Measurements from ENCODE around the gene PLD3. TPM values are rescaled to one million over a fixed set of nuclear protein-coding genes. Genes with fewer than 3 reads are reported as not detected.

Gene PLD3
- total RNA-seq, 3 donors from 2014 or later = 120 to 158 (median 120) TPM

- DNase-seq = peak in 2 of 3 donors; percentile 65 to 66
- Histone ChIP-seq H3K36me3 (ENCODE audit: low read depth) (no peaks in the 10 kb centered on the region), H3K4me3 (no peak overlapping the region), H3K4me1 (ENCODE audit: low read depth) (no peaks in the 10 kb centered on the region), H3K9me3 (no peaks in the 10 kb centered on the region)
- TF ChIP-seq, protein P1, sequence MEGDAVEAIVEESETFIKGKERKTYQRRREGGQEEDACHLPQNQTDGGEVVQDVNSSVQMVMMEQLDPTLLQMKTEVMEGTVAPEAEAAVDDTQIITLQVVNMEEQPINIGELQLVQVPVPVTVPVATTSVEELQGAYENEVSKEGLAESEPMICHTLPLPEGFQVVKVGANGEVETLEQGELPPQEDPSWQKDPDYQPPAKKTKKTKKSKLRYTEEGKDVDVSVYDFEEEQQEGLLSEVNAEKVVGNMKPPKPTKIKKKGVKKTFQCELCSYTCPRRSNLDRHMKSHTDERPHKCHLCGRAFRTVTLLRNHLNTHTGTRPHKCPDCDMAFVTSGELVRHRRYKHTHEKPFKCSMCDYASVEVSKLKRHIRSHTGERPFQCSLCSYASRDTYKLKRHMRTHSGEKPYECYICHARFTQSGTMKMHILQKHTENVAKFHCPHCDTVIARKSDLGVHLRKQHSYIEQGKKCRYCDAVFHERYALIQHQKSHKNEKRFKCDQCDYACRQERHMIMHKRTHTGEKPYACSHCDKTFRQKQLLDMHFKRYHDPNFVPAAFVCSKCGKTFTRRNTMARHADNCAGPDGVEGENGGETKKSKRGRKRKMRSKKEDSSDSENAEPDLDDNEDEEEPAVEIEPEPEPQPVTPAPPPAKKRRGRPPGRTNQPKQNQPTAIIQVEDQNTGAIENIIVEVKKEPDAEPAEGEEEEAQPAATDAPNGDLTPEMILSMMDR (IDR thresholded peaks at IDR 0.05) = peak; percentile 56
- peak; percentile 79 for ATAC-seq
- intact Hi-C loops (cut with DNase I, micrococcal nuclease) = no loop called here
These were observed 43.1 kb upstream of the PLD3 start for GRCh38 chr19:40305403-40305802.

- intact Hi-C loops (cut with DNase I, micrococcal nuclease) = no loop called here
- no peak for DNase-seq
These were observed 38.8 kb upstream of the PLD3 start for GRCh38 chr19:40309666-40310065.

GRCh38 chr19:40312533-40312932 is 36.0 kb upstream of the PLD3 start:
- DNase-seq (no peak), ATAC-seq (no peak)
- TF ChIP-seq, protein P1 (IDR thresholded peaks at IDR 0.05) = no peak
- Histone ChIP-seq H3K9me3 (no peaks in the 10 kb centered on the region), H3K4me3 (no peak overlapping the region), H3K36me3 (ENCODE audit: low read depth) (no peaks in the 10 kb centered on the region), H3K4me1 (ENCODE audit: low read depth) (no peaks in the 10 kb centered on the region)
- intact Hi-C loops (cut with DNase I, micrococcal nuclease) = no loop called here

More at GRCh38 chr19:40309666-40310065, 38.8 kb upstream of the PLD3 start:
- no peak for ATAC-seq
- no peak overlapping the region for H3K4me3 ChIP-seq
- no peaks in the 10 kb centered on the region for H3K36me3 ChIP-seq (ENCODE audit: low read depth)
- H3K4me1 ChIP-seq (ENCODE audit: low read depth) = no peaks in the 10 kb centered on the region
- TF ChIP-seq, protein P1 (IDR thresholded peaks at IDR 0.05) = no peak
- H3K9me3 ChIP-seq = no peaks in the 10 kb centered on the region

- DNase-seq (no peak), ATAC-seq (no peak)
- TF ChIP-seq, protein P1 (IDR thresholded peaks at IDR 0.05) = no peak
- H3K4me3 ChIP-seq = no peak overlapping the region
- H3K4me1 ChIP-seq (ENCODE audit: low read depth) = no peaks in the 10 kb centered on the region
- no peaks in the 10 kb centered on the region for H3K36me3 ChIP-seq (ENCODE audit: low read depth)
- intact Hi-C loops (cut with DNase I, micrococcal nuclease) = no loop called here
- H3K9me3 ChIP-seq = no peaks in the 10 kb centered on the region
These were observed 35.1 kb upstream of the PLD3 start for GRCh38 chr19:40313229-40313983.

DNA sequence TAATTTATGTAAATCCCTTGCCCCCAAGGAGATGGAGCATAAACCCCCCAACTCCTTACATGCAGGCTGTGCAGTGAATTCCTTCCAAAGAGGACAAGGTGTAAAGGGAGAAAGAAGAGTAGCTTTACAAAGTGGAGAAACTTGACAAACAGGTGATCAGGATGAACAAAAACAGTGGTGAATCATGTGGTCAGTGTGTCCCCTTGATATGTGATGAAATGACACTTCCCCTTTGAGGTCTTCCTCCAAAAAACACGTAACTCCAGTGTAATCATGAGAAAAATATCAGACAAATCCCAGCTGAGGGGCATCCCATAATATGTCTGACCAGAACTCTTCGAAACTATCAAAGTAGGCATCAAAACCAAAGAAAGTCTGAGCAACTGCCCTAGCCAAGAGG is 33.8 kb upstream of the PLD3 start:
- Histone ChIP-seq H3K4me3 (no peak overlapping the region), H3K36me3 (ENCODE audit: low read depth) (no peaks in the 10 kb centered on the region), H3K9me3 (no peaks in the 10 kb centered on the region), H3K4me1 (ENCODE audit: low read depth) (no peaks in the 10 kb centered on the region)
- DNase-seq (no peak), ATAC-seq (no peak)
- TF ChIP-seq, protein P1 (IDR thresholded peaks at IDR 0.05) = no peak
- intact Hi-C loops (cut with DNase I, micrococcal nuclease) = no loop called here
